Trophoblast cell (in vitro differentiated cells and primary cell): ENCODE data around the gene BRD1.
"Not testable (repeated sequence)": the region's sequence is repeated elsewhere in the genome, so short reads cannot be mapped to it uniquely, and the experiment has no call there.

Experiments used
- DNase-seq, 2 donors: peaks; one replicate each; pipeline ENCODE4 v3.0.0-alpha.2; 2016
- H2AFZ ChIP-seq: 2 replicates; pipeline ENCODE4 v1.6.1; 2013; ENCODE audit warnings: low read length, moderate library complexity, mild to moderate bottlenecking; ENCODE audit not compliant: insufficient read depth, poor library complexity
- H2AK5ac ChIP-seq: 2 replicates; pipeline ENCODE4 v1.6.1; 2013; ENCODE audit warnings: mild to moderate bottlenecking, low read length
- H2BK120ac ChIP-seq: 2 replicates; pipeline ENCODE4 v1.6.1; 2013; ENCODE audit warnings: low read length, mild to moderate bottlenecking, moderate library complexity; ENCODE audit not compliant: insufficient read depth, poor library complexity
- H2BK12ac ChIP-seq: 2 replicates; pipeline ENCODE4 v1.6.1; 2013; ENCODE audit warnings: mild to moderate bottlenecking, low read length, moderate library complexity
- H2BK5ac ChIP-seq: 2 replicates; pipeline ENCODE4 v1.6.1; 2013; ENCODE audit warnings: low read length, low read depth, moderate library complexity, mild to moderate bottlenecking; ENCODE audit not compliant: poor library complexity
- H3K14ac ChIP-seq: 2 replicates; pipeline ENCODE4 v1.6.1; 2013; ENCODE audit warnings: mild to moderate bottlenecking, low read length
- H3K18ac ChIP-seq: 2 replicates; pipeline ENCODE4 v1.6.1; 2013; ENCODE audit warnings: mild to moderate bottlenecking, low read length
- H3K23ac ChIP-seq: 2 replicates; pipeline ENCODE4 v1.6.1; 2013; ENCODE audit warnings: low read length
- H3K27ac ChIP-seq: 2 replicates; pipeline ENCODE4 v1.5.1; 2013; ENCODE audit warnings: low read depth, mild to moderate bottlenecking, inconsistent platforms, low read length, moderate library complexity
- H3K27me3 ChIP-seq: 2 replicates; pipeline ENCODE4 v1.6.1; 2013; ENCODE audit warnings: inconsistent platforms, mild to moderate bottlenecking, low read length, moderate library complexity; ENCODE audit not compliant: insufficient read depth
- H3K36me3 ChIP-seq, 2 experiments: 1 replicate in 1 of 2; 2 replicates in 1 of 2; pipeline ENCODE4 v1.6.1; 2013; ENCODE audit warnings: low read length in 2 of 2, mild to moderate bottlenecking in 2 of 2, moderate library complexity in 1 of 2; ENCODE audit not compliant: insufficient read depth in 2 of 2, control insufficient read depth in 1 of 2
- H3K4ac ChIP-seq: 2 replicates; pipeline ENCODE4 v1.6.1; 2013; ENCODE audit warnings: low read depth, mild to moderate bottlenecking, low read length, moderate library complexity
- H3K4me1 ChIP-seq, 2 experiments: 1 replicate in 1 of 2; 2 replicates in 1 of 2; pipeline ENCODE4 v1.6.1; 2013; ENCODE audit warnings: low read length in 2 of 2, mild to moderate bottlenecking in 2 of 2, moderate library complexity in 1 of 2; ENCODE audit not compliant: insufficient read depth in 2 of 2, control insufficient read depth in 1 of 2
- H3K4me2 ChIP-seq: 2 replicates; pipeline ENCODE4 v1.6.1; 2013; ENCODE audit warnings: inconsistent platforms, mild to moderate bottlenecking, low read length, moderate library complexity
- H3K4me3 ChIP-seq: 2 replicates; pipeline ENCODE4 v1.5.1; 2013; ENCODE audit warnings: mild to moderate bottlenecking, low read depth, low read length, inconsistent platforms
- H3K79me1 ChIP-seq: one replicate; pipeline ENCODE4 v1.6.1; 2013; ENCODE audit warnings: low read length
- H3K79me2 ChIP-seq: 2 replicates; pipeline ENCODE4 v1.6.1; 2013; ENCODE audit warnings: low read length, mild to moderate bottlenecking; ENCODE audit not compliant: control insufficient read depth, insufficient read depth, poor library complexity
- H3K9ac ChIP-seq: 2 replicates; pipeline ENCODE4 v1.6.1; 2013; ENCODE audit warnings: mild to moderate bottlenecking, low read length
- H3K9me3 ChIP-seq: 2 replicates; pipeline ENCODE4 v1.6.1; 2013; ENCODE audit warnings: low read depth, mild to moderate bottlenecking, control low read depth, inconsistent platforms, low read length; ENCODE audit not compliant: insufficient read depth
- H4K12ac ChIP-seq: 2 replicates; pipeline ENCODE4 v1.6.1; 2013; ENCODE audit warnings: low read depth, mild to moderate bottlenecking, low read length, moderate library complexity
- H4K8ac ChIP-seq: 2 replicates; pipeline ENCODE4 v1.6.1; 2013; ENCODE audit warnings: low read depth, mild to moderate bottlenecking, low read length, moderate library complexity
- H4K91ac ChIP-seq: one replicate; pipeline ENCODE4 v1.6.1; 2013; ENCODE audit warnings: low read depth, mild to moderate bottlenecking, low read length, moderate library complexity
- WGBS: extraction: QIAGEN DNeasy Blood & Tissue Kit; methylation state at CpG from one replicate; pipeline ENCODE4 v1.1.7; 2013; ENCODE audit warnings: missing lambda C conversion rate; ENCODE audit not compliant: insufficient read length, insufficient coverage; ENCODE audit errors: extremely low coverage; 5-methylcytosine and 5-hydroxymethylcytosine counted together

The BRD1 gene

DNA sequence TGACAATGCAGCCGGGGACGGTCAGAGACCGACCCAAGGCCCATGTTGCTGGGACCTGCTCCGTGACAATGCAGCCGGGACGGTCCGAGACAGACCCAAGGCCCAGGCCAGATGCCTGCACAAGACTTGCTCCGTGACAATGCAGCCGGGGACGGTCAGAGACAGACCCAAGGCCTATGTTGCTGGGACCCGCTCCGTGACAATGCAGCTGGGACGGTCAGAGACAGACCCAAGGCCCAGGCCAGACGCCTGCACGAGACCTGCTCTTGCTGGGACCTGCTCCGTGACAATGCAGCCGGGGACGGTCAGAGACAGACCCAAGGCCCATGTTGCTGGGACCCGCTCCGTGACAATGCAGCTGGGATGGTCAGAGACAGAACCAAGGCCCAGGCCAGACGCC, 45.8 kb downstream of the BRD1 start:
- H2BK5ac ChIP-seq, H2AK5ac ChIP-seq, H4K12ac ChIP-seq, DNase-seq, H3K4me3 ChIP-seq, H3K9ac ChIP-seq, H3K23ac ChIP-seq, H3K27me3 ChIP-seq, H4K8ac ChIP-seq, H2BK120ac ChIP-seq, H3K79me1 ChIP-seq, H2AFZ ChIP-seq, H3K79me2 ChIP-seq, H3K9me3 ChIP-seq, H3K4me2 ChIP-seq, H3K27ac ChIP-seq, H2BK12ac ChIP-seq, H3K4me1 ChIP-seq, H3K14ac ChIP-seq, H4K91ac ChIP-seq, H3K18ac ChIP-seq, H3K4ac ChIP-seq: not testable (repeated sequence)
- WGBS, result no CpG with 5 or more reads among the region's 21 CpGs
- H3K36me3 ChIP-seq, result peaks cover 67 to 71% of the 10 kb centered on the region in 2 experiments

DNA sequence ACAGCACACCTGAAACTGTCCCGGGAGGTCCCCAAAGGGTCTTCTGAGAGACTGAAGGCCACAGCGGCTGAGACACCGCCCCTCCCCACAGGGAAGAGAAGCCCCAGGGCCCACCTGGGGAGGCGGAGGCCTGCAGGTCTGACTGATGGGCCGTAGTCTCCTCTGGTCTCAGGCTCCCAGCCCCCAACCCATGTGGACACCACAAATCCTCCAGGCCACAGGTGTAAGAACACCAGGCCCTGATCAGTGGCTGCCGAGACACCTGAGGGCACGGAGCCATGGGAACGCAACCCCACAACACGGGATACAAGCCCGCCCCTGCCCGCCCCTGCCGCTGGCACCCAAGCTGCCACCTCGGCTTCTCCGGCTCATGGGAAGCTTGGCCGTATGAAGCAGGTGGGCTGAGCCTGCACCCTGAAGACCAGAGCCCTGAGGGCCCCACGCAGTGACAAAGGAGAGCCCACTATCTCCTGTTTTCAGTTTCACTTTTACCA, 46.3 kb downstream of the BRD1 start:
- no peak overlapping the region for H2AFZ ChIP-seq
- peaks cover 3% of the 10 kb centered on the region in 2 experiments for H3K4me1 ChIP-seq
- H3K4ac ChIP-seq, result peak overlapping the region; percentile 23
- peaks cover 3% of the 10 kb centered on the region for H3K9me3 ChIP-seq
- H3K27me3 ChIP-seq, result no peaks in the 10 kb centered on the region
- DNase-seq, result no peak
- no peak overlapping the region for H3K9ac ChIP-seq
- no peak overlapping the region for H4K91ac ChIP-seq
- no peak overlapping the region for H2BK12ac ChIP-seq
- H3K23ac ChIP-seq, result no peak overlapping the region
- H3K79me1 ChIP-seq, result no peaks in the 10 kb centered on the region
- no peak overlapping the region for H3K18ac ChIP-seq
- no peak overlapping the region for H2BK120ac ChIP-seq
- peaks cover 5% of the 10 kb centered on the region for H3K79me2 ChIP-seq
- H3K4me2 ChIP-seq, result no peak overlapping the region
- H2AK5ac ChIP-seq, result no peak overlapping the region
- H3K36me3 ChIP-seq, result peaks cover 68 to 71% of the 10 kb centered on the region in 2 experiments
- no peak overlapping the region for H4K8ac ChIP-seq
- H3K27ac ChIP-seq, result no peak overlapping the region
- WGBS, result no CpG with 5 or more reads among the region's 16 CpGs
- no peak overlapping the region for H3K4me3 ChIP-seq
- H2BK5ac ChIP-seq, result no peak overlapping the region
- no peak overlapping the region for H3K14ac ChIP-seq
- H4K12ac ChIP-seq, result no peak overlapping the region

GRCh38 chr22:49780698-49781288, 46.9 kb downstream of the BRD1 start:
- Histone ChIP-seq H3K4ac (peak overlapping the region; percentile 23), H2BK120ac (no peak overlapping the region)

DNA sequence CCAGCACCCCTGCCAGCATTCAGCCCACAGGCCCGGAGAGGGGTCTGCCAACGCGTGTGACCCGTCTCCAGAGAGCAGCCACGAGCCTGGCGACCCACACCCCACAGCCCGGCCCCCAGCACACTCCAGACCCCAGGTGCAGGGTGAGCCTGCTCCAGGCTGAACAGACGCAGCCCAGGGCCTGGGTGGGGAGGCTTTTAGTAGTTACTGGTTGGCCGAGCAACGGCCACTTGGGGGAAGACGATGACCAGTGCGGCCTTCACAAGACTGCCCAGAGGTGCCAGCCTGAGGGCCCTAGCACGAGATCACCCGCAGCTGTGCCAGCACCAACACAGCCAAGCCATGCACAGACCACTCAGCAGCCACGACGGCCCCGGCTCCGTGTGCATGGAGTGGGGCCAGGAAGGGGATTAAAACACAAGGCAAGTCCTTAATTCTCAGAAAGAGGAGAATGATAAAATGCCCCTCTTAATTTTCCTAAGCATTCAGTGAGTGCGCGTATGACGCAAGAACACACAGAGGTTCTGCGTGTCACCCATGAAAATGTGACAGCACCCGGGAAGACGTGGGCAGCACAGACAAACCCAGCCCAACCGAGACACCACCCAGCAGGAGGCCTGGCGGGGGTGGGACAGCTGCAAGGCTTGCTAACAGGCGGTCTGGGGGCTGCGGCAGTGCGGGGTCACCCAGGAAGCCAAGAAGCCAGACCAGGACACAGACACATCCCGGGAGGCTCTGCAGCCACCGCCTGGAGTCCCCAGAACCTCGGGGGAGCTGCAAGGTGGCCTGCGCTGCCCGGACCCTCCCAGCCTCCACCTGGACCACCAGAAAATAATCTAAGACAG, 47.6 kb downstream of the BRD1 start:
- Histone ChIP-seq H2BK12ac (no peak overlapping the region), H3K4me1 (peaks cover 3% of the 10 kb centered on the region in 2 experiments), H3K18ac (no peak overlapping the region), H4K12ac (no peak overlapping the region), H3K27ac (no peak overlapping the region), H4K8ac (no peak overlapping the region), H3K9me3 (peaks cover 3% of the 10 kb centered on the region), H2AK5ac (no peak overlapping the region), H4K91ac (no peak overlapping the region), H3K36me3 (peaks cover 71 to 73% of the 10 kb centered on the region in 2 experiments), H3K4me3 (no peak overlapping the region), H2AFZ (no peak overlapping the region), H3K4me2 (no peak overlapping the region), H3K79me1 (no peaks in the 10 kb centered on the region), H2BK120ac (no peak overlapping the region), H3K9ac (no peak overlapping the region), H3K14ac (no peak overlapping the region), H3K23ac (no peak overlapping the region), H3K4ac (peak overlapping the region; percentile 66), H2BK5ac (no peak overlapping the region), H3K79me2 (peaks cover 4% of the 10 kb centered on the region), H3K27me3 (no peaks in the 10 kb centered on the region)
- WGBS, result no CpG with 5 or more reads among the region's 34 CpGs
- no peak for DNase-seq

More at GRCh38 chr22:49780698-49781288, 46.9 kb downstream of the BRD1 start:
- H3K18ac ChIP-seq, result no peak overlapping the region
- H3K9me3 ChIP-seq, result peaks cover 3% of the 10 kb centered on the region
- no peak overlapping the region for H3K9ac ChIP-seq
- no CpG with 5 or more reads among the region's 19 CpGs for WGBS
- no peak overlapping the region for H4K8ac ChIP-seq
- no peak overlapping the region for H3K4me2 ChIP-seq
- H4K91ac ChIP-seq, result no peak overlapping the region
- no peak overlapping the region for H2BK5ac ChIP-seq
- peaks cover 4% of the 10 kb centered on the region for H3K79me2 ChIP-seq
- peaks cover 3% of the 10 kb centered on the region in 2 experiments for H3K4me1 ChIP-seq
- H3K27me3 ChIP-seq, result no peaks in the 10 kb centered on the region
- no peak overlapping the region for H2AFZ ChIP-seq
- H3K36me3 ChIP-seq, result peaks cover 70 to 71% of the 10 kb centered on the region in 2 experiments
- no peak for DNase-seq
- no peak overlapping the region for H4K12ac ChIP-seq
- H3K14ac ChIP-seq, result no peak overlapping the region
- H2AK5ac ChIP-seq, result no peak overlapping the region
- H3K4me3 ChIP-seq, result no peak overlapping the region
- no peaks in the 10 kb centered on the region for H3K79me1 ChIP-seq
- H3K23ac ChIP-seq, result no peak overlapping the region
- no peak overlapping the region for H2BK12ac ChIP-seq
- no peak overlapping the region for H3K27ac ChIP-seq
